GM18498 (cell line): Measurements from ENCODE around the gene CDK2AP2.
"Not testable (repeated sequence)": the region's sequence is repeated elsewhere in the genome, so short reads cannot be mapped to it uniquely, and the experiment has no call there.

ENCODE experiments used
- ATAC-seq: cut with Tn5 transposase; IDR thresholded peaks from one replicate; pipeline ENCODE4 v1.9.1; 2021; ENCODE audit warnings: mild to moderate bottlenecking, moderate library complexity; ENCODE audit not compliant: unreplicated experiment

The CDK2AP2 gene

GRCh38 chr11:67507864-67508485, at the start of gene CDK2AP2:
Gene CDK2AP2 (minus strand): TSS chr11:67508162. CDS start chr11:67508082, 80 bp downstream.
- ATAC-seq, result peak; percentile 79

GRCh38 chr11:67556244-67556643, 48.3 kb upstream of the CDK2AP2 start:
- ATAC-seq, result no peak

- ATAC-seq, result not testable (repeated sequence)
Observed at GRCh38 chr11:67551697-67552096, 43.7 kb upstream of the CDK2AP2 start.

GRCh38 chr11:67551127-67551526, 43.2 kb upstream of the CDK2AP2 start:
- ATAC-seq, result no peak

- no peak for ATAC-seq
Observed at GRCh38 chr11:67548555-67549110, 40.7 kb upstream of the CDK2AP2 start.

- not testable (repeated sequence) for ATAC-seq
Observed at GRCh38 chr11:67548112-67548511, 40.1 kb upstream of the CDK2AP2 start.

- no peak for ATAC-seq
Observed at GRCh38 chr11:67545280-67545679, 37.3 kb upstream of the CDK2AP2 start.

- ATAC-seq, result no peak
Observed at GRCh38 chr11:67544616-67545242, 36.8 kb upstream of the CDK2AP2 start.

GRCh38 chr11:67543585-67543984, 35.6 kb upstream of the CDK2AP2 start:
- ATAC-seq, result no peak

GRCh38 chr11:67542971-67543370, 35.0 kb upstream of the CDK2AP2 start:
- no peak for ATAC-seq

- no peak for ATAC-seq
Observed at GRCh38 chr11:67542169-67542568, 34.2 kb upstream of the CDK2AP2 start.

GRCh38 chr11:67541198-67541597, 33.2 kb upstream of the CDK2AP2 start:
- no peak for ATAC-seq

GRCh38 chr11:67539550-67539949, 31.6 kb upstream of the CDK2AP2 start:
- ATAC-seq, result no peak

- ATAC-seq, result no peak
Observed at GRCh38 chr11:67538823-67539505, 31.0 kb upstream of the CDK2AP2 start.

- ATAC-seq, result no peak
Observed at GRCh38 chr11:67538306-67538705, 30.3 kb upstream of the CDK2AP2 start.

GRCh38 chr11:67535561-67535960, 27.6 kb upstream of the CDK2AP2 start:
- ATAC-seq, result no peak

GRCh38 chr11:67534070-67534679, 26.2 kb upstream of the CDK2AP2 start:
- no peak for ATAC-seq

GRCh38 chr11:67532889-67533288, 24.9 kb upstream of the CDK2AP2 start:
- ATAC-seq, result no peak

GRCh38 chr11:67530282-67530592, 22.3 kb upstream of the CDK2AP2 start:
- ATAC-seq, result no peak

- no peak for ATAC-seq
Observed at GRCh38 chr11:67528376-67528775, 20.4 kb upstream of the CDK2AP2 start.

- no peak for ATAC-seq
Observed at GRCh38 chr11:67525275-67525976, 17.5 kb upstream of the CDK2AP2 start.
